Heart left ventricle (tissue), 13 donors: ENCODE results near the gene HHIPL2.

Source experiments
- CTCF ChIP-seq, 12 donors: fragments of 200-600 bp; sonication (generic) in 4 of 12; IDR thresholded peaks; one replicate each; pipeline versions ENCODE4 v1.5.0 to v1.8.0; 2018 to 2022; ENCODE audit warnings: antibody characterized with exemption in 12 of 12, mild to moderate bottlenecking in 5 of 12
- POLR2A ChIP-seq, 2 donors: fragments of 450-650 bp; IDR thresholded peaks; one replicate each; pipeline ENCODE4 v1.6.1; 2017; ENCODE audit warnings: antibody characterized with exemption in 2 of 2, mild to moderate bottlenecking in 2 of 2, moderate library complexity in 2 of 2
- donor health status: ischemic (EF 13 %, LVEDD 7.1; RV severe dilation, severe dysfunction).
- donor health status: DM: no; HTN: yes; CAD: no.
- donor health status: DM: no; HTN: no; CAD: no.
- donor health status: ischemic (EF 25% LVEDD 6.9; RV normal size, moderate dysfunction).
- donor health status: ischemic (EF 25% LVEDD 5.7; RV mildly dilated, moderate dysfunction).
- donor health status: ischemic (EF 35%, LVEDD 5.7; RV mildly dilated, moderate dysfunction).
- donor health status: nonischemic (EF 11% LVEDD 7.7; RV severe dilation, severe dysfunction).
- donor health status: DM: yes; HTN: yes; CAD: no.
- donor health status: PGD.
- donor health status: ischemic (EF 29% LVEDD 5.4; RV normal size, mild dysfunction).
- donor health status: nonischemic (EF 23%, LVEDD 6.1; RV moderate dilation, normal function).

- TF ChIP-seq POLR2A (IDR thresholded peaks at IDR 0.05) = no peak
- no peak for TF ChIP-seq CTCF (IDR thresholded peaks at IDR 0.05)
Observed at GRCh38 chr1:222592171-222592570, 44.3 kb upstream of the HHIPL2 start.
